ENCODE results near the gene TTC23. TPM values are rescaled to one million over a fixed set of nuclear protein-coding genes. Genes with fewer than 3 reads are reported as not detected.

Gene TTC23
- total and polyA plus RNA-seq, 7 experiments from 2014 or later: 0.34 to 4.0 (median 0.92) TPM

GRCh38 chr15:99154271-99154670 lies 95.1 kb downstream of the TTC23 start:
- Mint-ChIP-seq H3K27ac (no peak overlapping the region), H3K4me1 (peaks cover 0 to 9% (median 0%) of the 10 kb centered on the region in 7 donors), H3K27me3 (peaks cover 0 to 5% (median 0%) of the 10 kb centered on the region in 5 donors), H3K4me3 (no peak overlapping the region), H3K36me3 (peaks cover 0 to 2% (median 0%) of the 10 kb centered on the region in 5 donors), H3K9me3 (no peaks in the 10 kb centered on the region)
- intact Hi-C loops (cut with micrococcal nuclease): no loop called here
- POLR2A ChIA-PET: no interaction called here
- Histone ChIP-seq H3K9me3 (ENCODE audit: control insufficient read depth in 2 of 3, low read length in 3 of 3) (no peaks in the 10 kb centered on the region), H3K36me3 (ENCODE audit: control insufficient read depth in 2 of 3, insufficient read depth in 3 of 3, low read length in 3 of 3) (no peaks in the 10 kb centered on the region), H3K4me1 (ENCODE audit: control insufficient read depth in 2 of 2, insufficient read depth in 2 of 2, low read length in 2 of 2) (no peaks in the 10 kb centered on the region), H3K27ac (ENCODE audit: low read depth, low read length) (no peak overlapping the region), H3K4me3 (ENCODE audit: low read length) (no peak overlapping the region), H3K27me3 (ENCODE audit: control insufficient read depth in 2 of 2, insufficient read depth in 2 of 2, low read length in 2 of 2) (peaks cover 0 to 3% of the 10 kb centered on the region in 2 donors)
- CTCF ChIA-PET: no interaction called here
- no peak for DNase-seq
- ATAC-seq: no peak

- ATAC-seq (no peak), DNase-seq (no peak)
- Histone ChIP-seq H3K27ac (ENCODE audit: low read depth, low read length) (no peak overlapping the region), H3K36me3 (ENCODE audit: control insufficient read depth in 2 of 3, insufficient read depth in 3 of 3, low read length in 3 of 3) (no peaks in the 10 kb centered on the region), H3K27me3 (ENCODE audit: control insufficient read depth in 2 of 2, insufficient read depth in 2 of 2, low read length in 2 of 2) (peaks cover 0 to 3% of the 10 kb centered on the region in 2 donors), H3K9me3 (ENCODE audit: control insufficient read depth in 2 of 3, low read length in 3 of 3) (no peaks in the 10 kb centered on the region), H3K4me3 (ENCODE audit: low read length) (no peak overlapping the region), H3K4me1 (ENCODE audit: control insufficient read depth in 2 of 2, insufficient read depth in 2 of 2, low read length in 2 of 2) (no peaks in the 10 kb centered on the region)
- H3K4me1 Mint-ChIP-seq: peaks cover 0 to 9% (median 0%) of the 10 kb centered on the region in 7 donors
- no peak overlapping the region for H3K4me3 Mint-ChIP-seq
- no peaks in the 10 kb centered on the region for H3K36me3 Mint-ChIP-seq
- ChIA-PET CTCF (no interaction called here), POLR2A (no interaction called here)
- intact Hi-C loops (cut with micrococcal nuclease): no loop called here
- H3K27ac Mint-ChIP-seq: no peak overlapping the region
- peaks cover 0 to 5% (median 0%) of the 10 kb centered on the region in 5 donors for H3K27me3 Mint-ChIP-seq
- H3K9me3 Mint-ChIP-seq: no peaks in the 10 kb centered on the region
Observed at GRCh38 chr15:99153026-99153535, 96.3 kb downstream of the TTC23 start.

- Mint-ChIP-seq H3K27me3 (peaks cover 0 to 10% (median 0%) of the 10 kb centered on the region in 5 donors), H3K36me3 (no peaks in the 10 kb centered on the region), H3K27ac (no peak overlapping the region), H3K4me1 (peaks cover 0 to 8% (median 0%) of the 10 kb centered on the region in 7 donors), H3K4me3 (no peak overlapping the region), H3K9me3 (no peaks in the 10 kb centered on the region)
- Histone ChIP-seq H3K4me1 (ENCODE audit: control insufficient read depth in 2 of 2, insufficient read depth in 2 of 2, low read length in 2 of 2) (no peaks in the 10 kb centered on the region), H3K36me3 (ENCODE audit: control insufficient read depth in 2 of 3, insufficient read depth in 3 of 3, low read length in 3 of 3) (no peaks in the 10 kb centered on the region), H3K4me3 (ENCODE audit: low read length) (no peak overlapping the region), H3K27me3 (ENCODE audit: control insufficient read depth in 2 of 2, insufficient read depth in 2 of 2, low read length in 2 of 2) (peaks cover 0 to 3% of the 10 kb centered on the region in 2 donors), H3K9me3 (ENCODE audit: control insufficient read depth in 2 of 3, low read length in 3 of 3) (no peaks in the 10 kb centered on the region), H3K27ac (ENCODE audit: low read depth, low read length) (no peak overlapping the region)
- DNase-seq (no peak), ATAC-seq (no peak)
- CTCF ChIA-PET: no interaction called here
- POLR2A ChIA-PET: no interaction called here
- intact Hi-C loops (cut with micrococcal nuclease): no loop called here
Observed at GRCh38 chr15:99151156-99151555, 98.2 kb downstream of the TTC23 start.

GRCh38 chr15:99149366-99149765 lies 100.0 kb downstream of the TTC23 start:
- no peaks in the 10 kb centered on the region for H3K4me1 Mint-ChIP-seq
- no peaks in the 10 kb centered on the region for H3K36me3 ChIP-seq (ENCODE audit: control insufficient read depth in 2 of 3, insufficient read depth in 3 of 3, low read length in 3 of 3)
- intact Hi-C loops (cut with micrococcal nuclease): no loop called here
- peak overlapping the region in 1 of 9 donors; percentile 14 for H3K27ac Mint-ChIP-seq
- ChIA-PET CTCF (no interaction called here), POLR2A (no interaction called here)
- ATAC-seq (no peak), DNase-seq (no peak)
- H3K9me3 ChIP-seq (ENCODE audit: control insufficient read depth in 2 of 3, low read length in 3 of 3): no peaks in the 10 kb centered on the region
- no peaks in the 10 kb centered on the region for H3K4me1 ChIP-seq (ENCODE audit: control insufficient read depth in 2 of 2, insufficient read depth in 2 of 2, low read length in 2 of 2)
- no peak overlapping the region for H3K4me3 Mint-ChIP-seq
- H3K36me3 Mint-ChIP-seq: no peaks in the 10 kb centered on the region
- H3K27me3 ChIP-seq (ENCODE audit: control insufficient read depth in 2 of 2, insufficient read depth in 2 of 2, low read length in 2 of 2): peaks cover 0 to 3% of the 10 kb centered on the region in 2 donors
- H3K4me3 ChIP-seq (ENCODE audit: low read length): no peak overlapping the region
- no peaks in the 10 kb centered on the region for H3K9me3 Mint-ChIP-seq
- H3K27ac ChIP-seq (ENCODE audit: low read depth, low read length): no peak overlapping the region
- H3K27me3 Mint-ChIP-seq: peaks cover 0 to 15% (median 0%) of the 10 kb centered on the region in 5 donors

- Histone ChIP-seq H3K27me3 (ENCODE audit: control insufficient read depth in 2 of 2, insufficient read depth in 2 of 2, low read length in 2 of 2) (peaks cover 0 to 3% of the 10 kb centered on the region in 2 donors), H3K9me3 (ENCODE audit: control insufficient read depth in 2 of 3, low read length in 3 of 3) (no peaks in the 10 kb centered on the region), H3K36me3 (ENCODE audit: control insufficient read depth in 2 of 3, insufficient read depth in 3 of 3, low read length in 3 of 3) (no peaks in the 10 kb centered on the region), H3K4me3 (ENCODE audit: low read length) (no peak overlapping the region), H3K27ac (ENCODE audit: low read depth, low read length) (no peak overlapping the region), H3K4me1 (ENCODE audit: control insufficient read depth in 2 of 2, insufficient read depth in 2 of 2, low read length in 2 of 2) (no peaks in the 10 kb centered on the region)
- Mint-ChIP-seq H3K9me3 (no peaks in the 10 kb centered on the region), H3K27ac (no peak overlapping the region), H3K27me3 (peaks cover 0 to 15% (median 0%) of the 10 kb centered on the region in 5 donors), H3K4me1 (no peaks in the 10 kb centered on the region), H3K36me3 (no peaks in the 10 kb centered on the region), H3K4me3 (no peak overlapping the region)
- CTCF ChIA-PET: no interaction called here
- DNase-seq (no peak), ATAC-seq (no peak)
- POLR2A ChIA-PET: no interaction called here
- intact Hi-C loops (cut with micrococcal nuclease): no loop called here
Observed at GRCh38 chr15:99148851-99149276, 100.5 kb downstream of the TTC23 start.

- ATAC-seq (no peak), DNase-seq (no peak)
- Histone ChIP-seq H3K36me3 (ENCODE audit: control insufficient read depth in 2 of 3, insufficient read depth in 3 of 3, low read length in 3 of 3) (no peaks in the 10 kb centered on the region), H3K9me3 (ENCODE audit: control insufficient read depth in 2 of 3, low read length in 3 of 3) (no peaks in the 10 kb centered on the region), H3K4me3 (ENCODE audit: low read length) (no peak overlapping the region), H3K27ac (ENCODE audit: low read depth, low read length) (no peak overlapping the region), H3K27me3 (ENCODE audit: control insufficient read depth in 2 of 2, insufficient read depth in 2 of 2, low read length in 2 of 2) (no peaks in the 10 kb centered on the region), H3K4me1 (ENCODE audit: control insufficient read depth in 2 of 2, insufficient read depth in 2 of 2, low read length in 2 of 2) (no peaks in the 10 kb centered on the region)
- intact Hi-C loops (cut with micrococcal nuclease): no loop called here
- ChIA-PET CTCF (no interaction called here), POLR2A (no interaction called here)
- no peak overlapping the region for H3K27ac Mint-ChIP-seq
- no peak overlapping the region for H3K4me3 Mint-ChIP-seq
- no peaks in the 10 kb centered on the region for H3K4me1 Mint-ChIP-seq
- H3K36me3 Mint-ChIP-seq: no peaks in the 10 kb centered on the region
- H3K27me3 Mint-ChIP-seq: peaks cover 0 to 15% (median 0%) of the 10 kb centered on the region in 5 donors
- H3K9me3 Mint-ChIP-seq: no peaks in the 10 kb centered on the region
Observed at GRCh38 chr15:99146661-99147060, 102.7 kb downstream of the TTC23 start.

- ATAC-seq (no peak), DNase-seq (no peak)
- Mint-ChIP-seq H3K27me3 (peaks cover 0 to 10% (median 0%) of the 10 kb centered on the region in 5 donors), H3K4me3 (no peak overlapping the region), H3K9me3 (no peaks in the 10 kb centered on the region), H3K4me1 (no peaks in the 10 kb centered on the region), H3K27ac (no peak overlapping the region), H3K36me3 (no peaks in the 10 kb centered on the region)
- ChIA-PET POLR2A (no interaction called here), CTCF (no interaction called here)
- intact Hi-C loops (cut with micrococcal nuclease): no loop called here
- Histone ChIP-seq H3K4me3 (ENCODE audit: low read length) (no peak overlapping the region), H3K36me3 (ENCODE audit: control insufficient read depth in 2 of 3, insufficient read depth in 3 of 3, low read length in 3 of 3) (no peaks in the 10 kb centered on the region), H3K27ac (ENCODE audit: low read depth, low read length) (no peak overlapping the region), H3K9me3 (ENCODE audit: control insufficient read depth in 2 of 3, low read length in 3 of 3) (no peaks in the 10 kb centered on the region), H3K27me3 (ENCODE audit: control insufficient read depth in 2 of 2, insufficient read depth in 2 of 2, low read length in 2 of 2) (no peaks in the 10 kb centered on the region), H3K4me1 (ENCODE audit: control insufficient read depth in 2 of 2, insufficient read depth in 2 of 2, low read length in 2 of 2) (no peaks in the 10 kb centered on the region)
Observed at GRCh38 chr15:99145778-99146177, 103.6 kb downstream of the TTC23 start.

Data from naive thymus-derived CD4-positive, alpha-beta T cell (primary cell).